Trophoblast cell (in vitro differentiated cells and primary cell): ENCODE results near the gene ZNF862.

Experiments used
- DNase-seq, 2 donors: peaks; one replicate each; pipeline ENCODE4 v3.0.0-alpha.2; 2016
- H2AFZ ChIP-seq: 2 replicates; pipeline ENCODE4 v1.6.1; 2013; ENCODE audit warnings: low read length, moderate library complexity, mild to moderate bottlenecking; ENCODE audit not compliant: insufficient read depth, poor library complexity
- H2AK5ac ChIP-seq: 2 replicates; pipeline ENCODE4 v1.6.1; 2013; ENCODE audit warnings: mild to moderate bottlenecking, low read length
- H2BK120ac ChIP-seq: 2 replicates; pipeline ENCODE4 v1.6.1; 2013; ENCODE audit warnings: low read length, mild to moderate bottlenecking, moderate library complexity; ENCODE audit not compliant: insufficient read depth, poor library complexity
- H2BK12ac ChIP-seq: 2 replicates; pipeline ENCODE4 v1.6.1; 2013; ENCODE audit warnings: mild to moderate bottlenecking, low read length, moderate library complexity
- H2BK5ac ChIP-seq: 2 replicates; pipeline ENCODE4 v1.6.1; 2013; ENCODE audit warnings: low read length, low read depth, moderate library complexity, mild to moderate bottlenecking; ENCODE audit not compliant: poor library complexity
- H3K14ac ChIP-seq: 2 replicates; pipeline ENCODE4 v1.6.1; 2013; ENCODE audit warnings: mild to moderate bottlenecking, low read length
- H3K18ac ChIP-seq: 2 replicates; pipeline ENCODE4 v1.6.1; 2013; ENCODE audit warnings: mild to moderate bottlenecking, low read length
- H3K23ac ChIP-seq: 2 replicates; pipeline ENCODE4 v1.6.1; 2013; ENCODE audit warnings: low read length
- H3K27ac ChIP-seq: 2 replicates; pipeline ENCODE4 v1.5.1; 2013; ENCODE audit warnings: low read depth, mild to moderate bottlenecking, inconsistent platforms, low read length, moderate library complexity
- H3K27me3 ChIP-seq: 2 replicates; pipeline ENCODE4 v1.6.1; 2013; ENCODE audit warnings: inconsistent platforms, mild to moderate bottlenecking, low read length, moderate library complexity; ENCODE audit not compliant: insufficient read depth
- H3K36me3 ChIP-seq, 2 experiments: 1 replicate in 1 of 2; 2 replicates in 1 of 2; pipeline ENCODE4 v1.6.1; 2013; ENCODE audit warnings: low read length in 2 of 2, mild to moderate bottlenecking in 2 of 2, moderate library complexity in 1 of 2; ENCODE audit not compliant: insufficient read depth in 2 of 2, control insufficient read depth in 1 of 2
- H3K4ac ChIP-seq: 2 replicates; pipeline ENCODE4 v1.6.1; 2013; ENCODE audit warnings: low read depth, mild to moderate bottlenecking, low read length, moderate library complexity
- H3K4me1 ChIP-seq, 2 experiments: 1 replicate in 1 of 2; 2 replicates in 1 of 2; pipeline ENCODE4 v1.6.1; 2013; ENCODE audit warnings: low read length in 2 of 2, mild to moderate bottlenecking in 2 of 2, moderate library complexity in 1 of 2; ENCODE audit not compliant: insufficient read depth in 2 of 2, control insufficient read depth in 1 of 2
- H3K4me2 ChIP-seq: 2 replicates; pipeline ENCODE4 v1.6.1; 2013; ENCODE audit warnings: inconsistent platforms, mild to moderate bottlenecking, low read length, moderate library complexity
- H3K4me3 ChIP-seq: 2 replicates; pipeline ENCODE4 v1.5.1; 2013; ENCODE audit warnings: mild to moderate bottlenecking, low read depth, low read length, inconsistent platforms
- H3K79me1 ChIP-seq: one replicate; pipeline ENCODE4 v1.6.1; 2013; ENCODE audit warnings: low read length
- H3K79me2 ChIP-seq: 2 replicates; pipeline ENCODE4 v1.6.1; 2013; ENCODE audit warnings: low read length, mild to moderate bottlenecking; ENCODE audit not compliant: control insufficient read depth, insufficient read depth, poor library complexity
- H3K9ac ChIP-seq: 2 replicates; pipeline ENCODE4 v1.6.1; 2013; ENCODE audit warnings: mild to moderate bottlenecking, low read length
- H3K9me3 ChIP-seq: 2 replicates; pipeline ENCODE4 v1.6.1; 2013; ENCODE audit warnings: low read depth, mild to moderate bottlenecking, control low read depth, inconsistent platforms, low read length; ENCODE audit not compliant: insufficient read depth
- H4K12ac ChIP-seq: 2 replicates; pipeline ENCODE4 v1.6.1; 2013; ENCODE audit warnings: low read depth, mild to moderate bottlenecking, low read length, moderate library complexity
- H4K8ac ChIP-seq: 2 replicates; pipeline ENCODE4 v1.6.1; 2013; ENCODE audit warnings: low read depth, mild to moderate bottlenecking, low read length, moderate library complexity
- H4K91ac ChIP-seq: one replicate; pipeline ENCODE4 v1.6.1; 2013; ENCODE audit warnings: low read depth, mild to moderate bottlenecking, low read length, moderate library complexity
- WGBS: extraction: QIAGEN DNeasy Blood & Tissue Kit; methylation state at CpG from one replicate; pipeline ENCODE4 v1.1.7; 2013; ENCODE audit warnings: missing lambda C conversion rate; ENCODE audit not compliant: insufficient read length, insufficient coverage; ENCODE audit errors: extremely low coverage; 5-methylcytosine and 5-hydroxymethylcytosine counted together

The ZNF862 gene

GRCh38 chr7:149878523-149878921, 40.3 kb downstream of the ZNF862 start:
- H3K18ac ChIP-seq = no peak overlapping the region
- H3K23ac ChIP-seq = no peak overlapping the region
- no peak overlapping the region for H3K14ac ChIP-seq
- H4K91ac ChIP-seq = no peak overlapping the region
- no peak overlapping the region for H3K4me3 ChIP-seq
- no peak overlapping the region for H2BK120ac ChIP-seq
- WGBS = no CpG with 5 or more reads among the region's 13 CpGs
- H3K4me2 ChIP-seq = no peak overlapping the region
- H4K12ac ChIP-seq = no peak overlapping the region
- H3K9ac ChIP-seq = no peak overlapping the region
- no peaks in the 10 kb centered on the region for H3K79me2 ChIP-seq
- H3K27ac ChIP-seq = no peak overlapping the region
- peaks cover under 1% of the 10 kb centered on the region for H3K79me1 ChIP-seq
- no peak overlapping the region for H2BK5ac ChIP-seq
- H3K36me3 ChIP-seq = no peaks in the 10 kb centered on the region
- no peak overlapping the region for H4K8ac ChIP-seq
- peaks cover 1% of the 10 kb centered on the region for H3K9me3 ChIP-seq
- H3K4ac ChIP-seq = no peak overlapping the region
- no peak overlapping the region for H2AFZ ChIP-seq
- H2AK5ac ChIP-seq = no peak overlapping the region
- H2BK12ac ChIP-seq = no peak overlapping the region
- peaks cover 4 to 5% of the 10 kb centered on the region in 2 experiments for H3K4me1 ChIP-seq
- H3K27me3 ChIP-seq = no peaks in the 10 kb centered on the region
- DNase-seq = no peak

- Histone ChIP-seq H3K4me2 (no peak overlapping the region), H4K91ac (no peak overlapping the region), H4K12ac (no peak overlapping the region), H2BK120ac (no peak overlapping the region), H2BK5ac (no peak overlapping the region), H2AK5ac (no peak overlapping the region), H3K18ac (no peak overlapping the region), H3K27me3 (no peaks in the 10 kb centered on the region), H3K27ac (no peak overlapping the region), H4K8ac (no peak overlapping the region), H3K79me1 (no peaks in the 10 kb centered on the region), H3K9me3 (peaks cover 1% of the 10 kb centered on the region), H2BK12ac (no peak overlapping the region), H3K79me2 (no peaks in the 10 kb centered on the region), H3K4me1 (no peaks in the 10 kb centered on the region), H3K9ac (no peak overlapping the region), H3K14ac (no peak overlapping the region), H3K4me3 (no peak overlapping the region), H3K23ac (no peak overlapping the region), H3K36me3 (no peaks in the 10 kb centered on the region), H2AFZ (no peak overlapping the region), H3K4ac (no peak overlapping the region)
- DNase-seq = no peak
- no CpG with 5 or more reads among the region's 14 CpGs for WGBS
Measured at GRCh38 chr7:149879271-149879743, 41.1 kb downstream of the ZNF862 start.

GRCh38 chr7:149879766-149880637, 41.8 kb downstream of the ZNF862 start:
- no CpG with 5 or more reads among the region's 16 CpGs for WGBS
- H3K14ac ChIP-seq = no peak overlapping the region
- no peak overlapping the region for H2AFZ ChIP-seq

GRCh38 chr7:149880638-149881311, 42.6 kb downstream of the ZNF862 start:
- no peak overlapping the region for H3K4me3 ChIP-seq
- no peak overlapping the region for H3K4ac ChIP-seq
- no peaks in the 10 kb centered on the region for H3K79me1 ChIP-seq
- H3K9ac ChIP-seq = no peak overlapping the region
- H3K79me2 ChIP-seq = no peaks in the 10 kb centered on the region
- no peak overlapping the region for H4K8ac ChIP-seq
- DNase-seq = no peak
- H3K36me3 ChIP-seq = no peaks in the 10 kb centered on the region
- H2AK5ac ChIP-seq = no peak overlapping the region
- WGBS = no CpG with 5 or more reads among the region's 14 CpGs
- no peak overlapping the region for H3K23ac ChIP-seq
- H3K27ac ChIP-seq = no peak overlapping the region
- H4K12ac ChIP-seq = no peak overlapping the region
- H3K14ac ChIP-seq = no peak overlapping the region
- no peak overlapping the region for H2BK5ac ChIP-seq
- no peak overlapping the region for H3K4me2 ChIP-seq
- peaks cover 0 to 3% of the 10 kb centered on the region in 2 experiments for H3K4me1 ChIP-seq
- H3K9me3 ChIP-seq = peaks cover 1% of the 10 kb centered on the region
- H2BK12ac ChIP-seq = no peak overlapping the region
- H4K91ac ChIP-seq = no peak overlapping the region
- no peaks in the 10 kb centered on the region for H3K27me3 ChIP-seq
- H3K18ac ChIP-seq = no peak overlapping the region
- H2BK120ac ChIP-seq = no peak overlapping the region
- H2AFZ ChIP-seq = no peak overlapping the region

More at GRCh38 chr7:149879766-149880637, 41.8 kb downstream of the ZNF862 start:
- Histone ChIP-seq H3K9ac (no peak overlapping the region), H4K8ac (no peak overlapping the region), H3K4me3 (no peak overlapping the region), H3K36me3 (no peaks in the 10 kb centered on the region), H3K27me3 (no peaks in the 10 kb centered on the region), H3K79me2 (no peaks in the 10 kb centered on the region), H4K91ac (no peak overlapping the region), H3K18ac (no peak overlapping the region), H3K23ac (no peak overlapping the region), H3K79me1 (no peaks in the 10 kb centered on the region), H2BK120ac (no peak overlapping the region), H3K9me3 (peaks cover 1% of the 10 kb centered on the region), H3K27ac (no peak overlapping the region), H2BK5ac (no peak overlapping the region), H3K4me2 (no peak overlapping the region), H4K12ac (no peak overlapping the region), H2BK12ac (no peak overlapping the region), H3K4me1 (no peaks in the 10 kb centered on the region), H2AK5ac (no peak overlapping the region), H3K4ac (no peak overlapping the region)
- no peak for DNase-seq
